HG03064 (cell line): ENCODE results near the gene BEND5.

Source experiments
- ATAC-seq: cut with Tn5 transposase; IDR thresholded peaks from one replicate; pipeline ENCODE4 v1.9.1; 2021; ENCODE audit warnings: low read depth; ENCODE audit not compliant: unreplicated experiment

BEND5 gene

DNA sequence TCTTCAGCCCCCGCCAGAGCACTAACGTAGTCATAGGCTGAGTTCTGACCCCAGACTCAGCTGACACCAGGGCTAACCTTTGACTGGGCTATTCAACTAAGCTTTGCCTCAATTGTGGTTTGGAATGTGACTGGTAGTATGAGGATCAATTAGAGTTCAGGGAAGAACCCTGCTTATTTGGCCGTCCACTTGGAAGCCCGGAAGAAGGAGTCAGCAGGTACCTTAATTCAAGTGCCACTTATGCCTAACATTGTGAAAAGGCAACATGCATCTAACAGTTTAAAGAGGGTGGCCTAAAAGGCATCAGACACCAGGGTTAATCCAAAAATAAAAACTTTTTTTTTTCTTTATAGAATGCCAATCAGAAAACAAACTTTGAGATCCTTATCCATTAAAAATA, 92.3 kb downstream of the BEND5 start:
- ATAC-seq, result no peak

DNA sequence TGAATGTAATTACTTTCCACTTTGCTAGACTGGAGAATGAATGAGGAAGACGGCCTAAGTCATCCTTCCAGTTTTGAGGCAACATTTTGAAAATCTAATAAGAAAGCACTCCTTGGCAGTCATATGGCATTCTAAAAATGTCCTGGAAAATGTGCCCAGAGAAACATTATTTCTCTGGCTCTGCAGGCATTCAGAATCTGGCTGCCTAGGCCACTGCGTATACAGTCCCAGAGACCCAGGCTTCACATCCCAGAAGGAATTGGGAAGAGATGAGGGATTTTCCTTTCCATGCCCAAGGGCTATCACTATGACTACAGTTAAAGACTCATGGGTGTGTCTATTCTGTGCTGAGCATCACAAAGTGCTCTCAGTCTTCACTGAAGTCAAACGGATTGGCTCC, 92.9 kb downstream of the BEND5 start:
- ATAC-seq, result no peak

DNA sequence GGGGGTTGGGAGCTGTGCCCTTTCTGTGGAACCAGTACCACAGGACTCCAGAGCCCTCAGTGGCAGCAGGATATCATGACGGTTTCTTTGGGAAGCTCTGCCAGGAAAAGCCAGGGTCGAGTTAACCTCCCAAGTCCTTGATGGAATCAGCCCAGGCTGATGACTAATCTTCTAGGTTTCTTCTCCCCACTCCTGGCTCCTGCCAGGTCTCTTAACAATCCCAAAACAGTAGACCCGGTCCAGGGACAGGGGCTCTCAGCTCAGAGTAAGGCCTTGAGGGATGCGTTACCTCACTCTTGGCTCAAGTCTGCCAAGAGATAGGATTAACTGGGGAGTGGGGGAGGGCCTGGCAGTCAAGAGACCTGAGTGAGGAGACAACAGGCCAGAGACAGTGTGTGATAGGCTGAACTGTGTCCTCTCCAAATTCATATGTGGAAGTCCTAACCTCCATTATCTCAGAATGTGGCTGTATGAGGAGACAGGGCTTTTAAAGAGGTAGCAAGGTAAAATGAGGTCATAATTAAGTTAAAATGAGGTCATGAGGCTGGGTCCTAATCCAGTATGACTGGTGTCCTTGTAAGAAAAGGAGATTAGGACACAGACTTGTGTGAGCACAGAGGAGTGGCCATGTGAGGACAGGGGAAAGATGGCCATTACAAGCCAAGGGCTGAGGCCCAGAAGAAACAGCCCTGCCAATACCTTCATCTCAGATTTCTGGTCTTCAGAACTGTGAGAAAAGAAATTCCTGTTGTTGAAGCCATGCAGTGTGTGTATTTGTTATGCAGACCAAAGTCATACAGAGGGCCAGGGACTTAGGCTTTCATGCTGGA, 95.0 kb downstream of the BEND5 start:
- no peak for ATAC-seq

DNA sequence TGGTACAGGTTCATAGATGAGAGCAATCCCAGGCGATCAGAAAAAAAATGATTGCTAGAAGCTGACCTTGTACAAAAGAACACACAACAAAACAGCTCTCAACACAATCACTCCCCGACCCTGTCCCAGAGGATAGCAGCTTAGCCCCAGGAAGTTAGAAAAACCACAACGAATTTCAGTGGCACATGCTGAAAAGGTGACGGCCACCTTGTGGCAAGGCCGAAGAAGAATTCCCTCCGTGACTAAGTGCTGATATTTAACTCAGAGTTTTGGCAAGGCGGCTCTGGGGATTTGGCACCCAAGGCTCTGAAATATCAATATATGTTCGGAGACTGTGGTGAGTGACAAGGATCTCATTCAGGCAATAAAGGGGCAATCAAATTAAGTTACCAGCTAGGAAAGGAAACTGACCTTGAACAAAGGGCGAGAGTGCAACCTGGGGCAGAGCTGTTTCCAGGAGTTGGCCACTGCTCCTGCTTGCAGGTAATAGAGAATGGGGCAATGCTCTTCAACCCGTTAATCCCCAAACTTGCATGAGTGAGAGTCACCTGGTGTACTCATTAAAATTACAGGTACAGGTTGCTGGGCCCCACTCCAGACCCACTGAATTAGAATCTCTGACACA, 96.2 kb downstream of the BEND5 start:
- no peak for ATAC-seq

DNA sequence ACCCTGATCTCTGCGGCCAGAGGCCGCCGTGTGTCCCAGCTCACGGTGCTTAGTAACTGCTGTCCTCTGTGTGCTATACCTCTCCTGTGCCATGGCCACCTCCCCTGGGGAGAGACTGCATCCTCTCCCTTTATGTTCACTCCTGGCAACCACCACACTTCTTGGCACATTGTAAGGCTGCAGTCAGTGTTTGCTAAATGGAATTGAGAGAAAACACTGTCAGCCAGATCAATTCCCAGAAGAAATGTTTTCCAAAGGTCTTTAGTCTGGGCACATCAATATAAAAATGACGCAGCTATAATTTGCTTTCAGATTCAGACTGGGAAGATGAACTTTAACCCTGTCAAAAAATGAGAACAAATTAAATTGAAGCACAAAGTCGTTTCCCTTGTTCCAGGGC, 96.8 kb downstream of the BEND5 start:
- no peak for ATAC-seq

DNA sequence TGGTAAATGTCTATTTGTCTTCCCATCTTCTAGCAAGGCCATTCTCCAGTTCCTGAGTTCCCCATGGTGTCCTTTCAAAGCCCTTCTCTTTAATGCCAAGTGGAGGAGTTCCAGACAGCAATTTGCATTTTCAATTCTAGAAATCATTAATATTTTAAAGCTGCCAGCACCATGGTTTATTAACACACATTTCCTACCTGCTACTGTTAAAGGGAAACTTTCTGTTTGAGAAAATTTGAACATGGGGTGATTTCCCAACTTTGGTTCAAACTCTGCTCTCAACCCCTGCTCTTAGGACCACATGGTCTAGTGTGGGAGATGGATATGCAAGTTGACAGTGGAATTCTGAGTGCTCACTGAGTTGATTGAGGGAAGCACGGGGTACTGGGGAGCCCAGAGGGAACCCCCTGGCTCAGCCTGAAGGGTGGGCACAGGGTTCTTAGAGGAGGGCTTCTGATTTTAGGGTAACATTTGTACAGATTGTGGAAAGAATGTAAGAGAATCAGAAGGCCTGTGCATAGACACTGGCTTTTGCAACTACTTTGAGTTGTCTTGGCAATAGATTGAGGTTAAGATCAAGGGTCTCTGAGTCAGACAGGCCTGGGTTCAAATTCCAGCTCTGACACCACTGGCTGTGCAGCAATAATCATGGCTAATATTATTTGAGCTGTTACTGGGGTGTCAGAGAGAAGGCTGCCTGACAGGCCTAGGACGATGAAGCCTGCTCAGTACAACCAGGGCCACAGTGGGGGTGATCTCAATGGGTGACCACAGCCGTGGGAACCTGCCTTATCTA, 97.8 kb downstream of the BEND5 start:
- ATAC-seq, result peak; percentile 53
